M059J (cell line): ENCODE measurements around the gene MCM3AP. TPM values are rescaled to one million over a fixed set of nuclear protein-coding genes. Genes with fewer than 3 reads are reported as not detected.

ENCODE experiments used
- DNase-seq: peaks from one replicate; pipeline ENCODE4 v3.0.0-alpha.2; 2012; ENCODE audit warnings: low read depth
- total RNA-seq: library from RNA; depleted of rRNA; stranded (reverse); fragments of >200 nt; shearing (Covaris generic); gene quantifications from 2 replicates; pipeline ENCODE4 v1.2.3, GENCODE V29; 2014; rRNA removed

MCM3AP gene
- total RNA-seq, result 33.6 and 54.6 TPM in 2 replicates

- no peak for DNase-seq
Measured at GRCh38 chr21:46285206-46285661, at the start of gene MCM3AP. TSS of gene MCM3AP (minus strand) at chr21:46285611. CDS start at chr21:46285286, 325 bp downstream.

GRCh38 chr21:46334351-46335140, 49.1 kb upstream of the MCM3AP start:
- DNase-seq, result no peak

GRCh38 chr21:46329796-46330195, 44.4 kb upstream of the MCM3AP start:
- no peak for DNase-seq

DNA sequence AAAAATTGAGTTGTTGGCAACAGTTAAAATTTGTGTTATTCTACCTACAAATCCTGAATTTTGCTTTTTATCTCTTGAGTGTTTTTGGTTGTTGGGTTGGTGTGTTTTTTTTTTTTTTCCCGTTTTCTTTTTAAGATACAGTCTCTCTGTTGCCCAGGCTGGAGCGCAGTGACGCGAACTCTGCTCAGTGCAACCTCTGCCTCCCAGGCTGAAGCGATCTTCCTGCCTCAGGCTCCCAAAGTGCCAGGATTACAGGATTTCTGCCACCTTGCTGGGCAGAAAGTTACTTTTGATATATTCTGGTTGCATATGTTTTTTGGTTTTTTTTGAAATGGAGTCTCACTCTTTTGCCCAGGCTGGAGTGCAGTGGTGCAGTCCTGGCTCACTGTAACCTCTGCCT, 42.7 kb upstream of the MCM3AP start:
- no peak for DNase-seq

DNA sequence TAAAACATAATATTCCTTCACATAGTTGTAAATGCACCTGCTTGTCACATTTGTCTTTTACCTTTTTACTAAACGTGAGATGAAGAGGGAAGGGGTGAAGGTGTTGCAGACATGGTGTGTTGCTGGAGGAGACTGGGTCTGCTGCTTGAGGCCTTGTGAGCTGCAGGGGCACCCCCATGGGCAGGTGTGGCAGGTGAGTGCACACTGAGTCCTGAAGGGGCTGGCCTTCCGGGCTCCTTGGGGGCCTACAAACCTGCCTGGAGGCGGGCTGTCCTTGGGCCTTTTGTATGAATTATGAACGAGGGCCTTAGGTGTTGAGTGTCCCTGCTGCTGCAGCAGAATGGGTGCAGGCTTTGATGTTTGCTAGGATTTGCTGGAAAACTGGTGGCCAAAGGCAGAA, 42.3 kb upstream of the MCM3AP start:
- DNase-seq, result no peak

GRCh38 chr21:46326110-46326703, 40.8 kb upstream of the MCM3AP start:
- no peak for DNase-seq

- DNase-seq, result peak; percentile 67
Measured at GRCh38 chr21:46325073-46325912, 39.9 kb upstream of the MCM3AP start.

DNA sequence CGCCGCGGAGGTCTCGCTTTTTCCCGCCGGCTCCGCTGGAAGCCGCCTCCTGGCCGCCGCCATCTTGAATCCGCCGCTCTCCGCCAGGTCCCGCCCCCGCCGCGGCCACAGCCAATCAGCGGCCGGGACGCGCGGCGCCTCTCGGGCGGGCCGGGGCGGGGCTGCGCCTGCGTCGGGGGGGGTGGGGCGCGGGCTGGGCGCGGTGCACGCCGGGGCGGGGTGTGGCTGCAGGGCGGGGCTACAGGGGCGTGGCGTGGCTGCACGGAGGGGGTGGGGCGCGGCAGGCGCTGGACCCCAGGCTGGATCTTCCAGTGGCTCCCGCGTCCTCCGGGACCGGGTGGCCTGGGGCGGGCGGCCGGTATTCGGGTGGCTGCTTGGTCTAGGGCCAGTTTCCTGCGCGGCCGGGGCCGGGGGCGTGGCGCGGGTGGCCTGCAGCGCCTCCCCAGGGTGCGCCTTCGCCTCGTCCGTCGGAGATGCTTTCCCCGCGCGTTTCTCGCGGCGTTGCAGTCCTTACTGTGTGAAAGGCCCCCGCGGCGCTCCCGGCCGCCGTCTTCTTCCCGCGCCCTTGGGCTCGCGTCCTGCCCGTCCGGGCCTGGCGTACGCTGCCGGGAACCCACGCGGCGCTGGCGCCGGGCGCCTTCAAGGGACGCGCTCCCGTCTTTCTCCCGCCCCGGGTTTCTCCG, 39.1 kb upstream of the MCM3AP start:
- DNase-seq, result peak; percentile 74

DNA sequence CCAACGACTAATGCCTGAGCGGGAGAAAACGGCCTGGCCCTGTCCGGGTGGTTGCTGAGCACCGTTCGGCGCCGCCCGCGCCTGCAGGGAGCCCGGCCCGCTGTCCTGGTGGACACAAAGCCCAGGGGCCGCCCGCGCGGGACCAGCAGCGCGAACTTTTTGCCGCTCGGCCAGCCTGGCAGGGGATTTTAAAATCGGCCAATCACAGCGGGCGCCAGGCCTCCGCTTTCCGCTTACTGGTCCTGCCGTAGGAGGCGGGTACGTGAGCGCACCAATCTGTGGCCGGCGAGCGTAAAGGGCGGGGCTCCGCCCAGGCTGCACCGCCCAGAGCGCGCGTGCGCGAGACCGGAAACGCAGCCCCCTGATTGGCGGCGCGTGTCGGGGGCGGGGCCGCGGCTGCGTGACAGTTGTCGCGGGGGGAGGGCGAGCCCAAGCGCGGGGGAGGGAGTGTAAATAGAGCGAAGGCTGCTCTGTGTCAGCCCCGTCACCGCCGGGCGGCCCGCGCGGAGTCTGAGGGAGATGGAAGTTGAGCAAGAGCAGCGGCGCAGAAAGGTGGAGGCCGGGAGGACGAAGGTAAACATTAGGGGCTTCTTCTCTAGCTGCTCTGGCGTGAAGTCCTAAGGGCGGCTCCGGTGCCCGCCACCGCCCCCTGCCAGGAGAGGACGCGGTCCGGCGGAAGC, 38.4 kb upstream of the MCM3AP start, which contains the start of the genes C21orf58 and PCNT:
TSS of gene C21orf58 (minus strand) at position 161 of the 680 bp plus-strand sequence. CDS start 1,132 bp downstream, outside the sequence.
TSS of gene PCNT (plus strand) at position 447 of the 680 bp plus-strand sequence. CDS start at position 520, 73 bp downstream.
- DNase-seq, result peak; percentile 98

- DNase-seq, result peak; percentile 32
Measured at GRCh38 chr21:46323227-46323709, 37.9 kb upstream of the MCM3AP start.

DNA sequence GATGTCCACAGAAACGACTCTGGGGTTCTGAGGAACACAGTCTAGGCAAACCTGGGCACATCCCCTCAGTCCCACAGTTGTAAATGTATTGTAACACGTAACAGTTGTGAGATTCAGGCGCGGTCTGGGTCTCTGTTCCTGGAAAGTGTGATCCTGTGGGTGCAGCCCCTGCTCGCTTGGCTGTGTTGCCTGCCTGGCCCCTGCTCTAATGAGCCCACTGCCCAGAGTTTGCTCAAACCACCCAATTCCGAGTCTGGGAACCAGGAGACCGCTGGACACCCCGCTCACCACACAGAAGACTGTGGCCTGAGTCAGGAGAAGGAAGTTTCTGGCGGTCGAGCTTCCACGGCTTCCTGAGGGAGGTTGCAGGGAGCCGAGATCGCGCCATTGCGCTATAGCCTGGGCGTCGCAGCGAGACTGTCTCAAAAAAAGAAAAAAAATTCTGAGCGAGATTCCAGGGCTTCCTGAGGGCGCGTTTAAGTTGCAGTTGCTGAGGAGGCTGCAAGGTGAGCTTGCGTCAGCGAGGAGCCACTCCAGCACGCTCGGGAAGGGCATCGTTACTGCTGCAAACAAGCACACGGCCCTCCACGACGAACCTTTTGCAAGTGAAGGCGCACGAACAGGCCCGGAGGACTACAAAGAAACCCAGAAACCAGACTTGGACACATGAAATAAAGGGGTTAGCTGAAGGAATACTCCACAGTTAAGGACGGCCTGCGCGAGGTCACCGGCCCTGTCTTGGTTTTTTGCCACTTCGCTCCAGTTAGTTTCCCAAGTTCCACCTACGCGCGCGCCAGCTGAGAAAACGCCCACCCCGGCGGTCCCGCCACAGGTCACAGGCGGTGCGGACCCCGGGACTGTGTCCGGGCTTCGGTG, 37.2 kb upstream of the MCM3AP start:
- peak; percentile 66 for DNase-seq

GRCh38 chr21:46320331-46320801, 35.0 kb upstream of the MCM3AP start:
- DNase-seq, result no peak

GRCh38 chr21:46319186-46319585, 33.8 kb upstream of the MCM3AP start:
- DNase-seq, result no peak

DNA sequence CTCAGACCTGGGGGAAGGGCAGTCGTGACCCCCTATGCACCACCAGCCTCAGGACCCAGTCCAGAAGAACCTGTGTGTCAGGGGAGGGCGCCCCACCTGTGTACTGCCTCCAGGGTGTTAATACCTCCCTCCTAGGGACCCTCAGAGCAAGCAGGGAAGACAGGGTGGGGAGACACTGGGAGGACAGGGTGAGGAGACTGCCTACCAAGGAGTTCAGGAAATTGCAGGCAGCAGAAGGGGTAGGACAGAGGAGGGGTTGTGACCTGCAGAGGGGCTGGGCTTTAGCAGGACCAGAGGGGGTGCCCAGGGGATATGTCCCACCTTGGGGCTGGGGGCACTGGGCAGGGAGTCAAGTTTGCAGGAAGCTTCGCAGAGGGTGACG, 33.0 kb upstream of the MCM3AP start:
- no peak for DNase-seq

DNA sequence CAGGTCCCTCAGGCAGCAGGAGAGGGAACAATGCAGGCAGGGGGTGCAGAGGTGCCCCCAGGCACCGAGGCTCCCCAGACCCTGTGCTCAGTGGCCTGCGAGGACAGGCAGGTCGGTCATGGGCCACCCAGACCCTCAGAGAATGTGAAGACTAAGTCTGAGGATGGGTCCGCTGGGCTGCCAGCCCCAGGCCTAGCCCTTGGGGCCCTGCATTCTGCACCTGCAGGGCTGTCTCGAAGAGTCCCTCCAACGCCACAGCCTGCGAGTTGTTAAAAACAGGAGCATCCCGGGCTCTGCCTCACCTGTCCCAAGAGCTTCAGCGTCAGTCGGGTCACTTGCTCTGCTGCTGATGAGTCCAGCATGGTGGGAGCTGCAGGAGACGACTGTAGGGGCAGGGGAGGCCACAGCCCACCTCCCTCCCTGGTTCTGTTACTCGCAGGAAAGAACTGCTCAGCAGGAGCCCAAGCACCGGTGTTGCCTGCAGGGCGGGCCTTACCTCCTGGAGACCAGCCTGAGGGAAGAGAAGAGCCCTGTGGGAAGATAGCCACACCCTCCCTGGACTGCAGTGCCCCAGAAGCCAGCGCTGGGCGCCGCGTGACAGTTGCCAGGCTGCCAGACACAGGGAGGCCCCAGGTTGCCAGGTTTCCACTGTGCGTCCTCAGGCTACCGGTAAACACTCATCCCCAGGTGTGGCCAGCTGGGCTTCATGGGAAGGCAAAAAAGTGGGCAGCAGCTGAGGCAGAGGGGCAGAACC, 32.5 kb upstream of the MCM3AP start:
- peak; percentile 58 for DNase-seq

DNA sequence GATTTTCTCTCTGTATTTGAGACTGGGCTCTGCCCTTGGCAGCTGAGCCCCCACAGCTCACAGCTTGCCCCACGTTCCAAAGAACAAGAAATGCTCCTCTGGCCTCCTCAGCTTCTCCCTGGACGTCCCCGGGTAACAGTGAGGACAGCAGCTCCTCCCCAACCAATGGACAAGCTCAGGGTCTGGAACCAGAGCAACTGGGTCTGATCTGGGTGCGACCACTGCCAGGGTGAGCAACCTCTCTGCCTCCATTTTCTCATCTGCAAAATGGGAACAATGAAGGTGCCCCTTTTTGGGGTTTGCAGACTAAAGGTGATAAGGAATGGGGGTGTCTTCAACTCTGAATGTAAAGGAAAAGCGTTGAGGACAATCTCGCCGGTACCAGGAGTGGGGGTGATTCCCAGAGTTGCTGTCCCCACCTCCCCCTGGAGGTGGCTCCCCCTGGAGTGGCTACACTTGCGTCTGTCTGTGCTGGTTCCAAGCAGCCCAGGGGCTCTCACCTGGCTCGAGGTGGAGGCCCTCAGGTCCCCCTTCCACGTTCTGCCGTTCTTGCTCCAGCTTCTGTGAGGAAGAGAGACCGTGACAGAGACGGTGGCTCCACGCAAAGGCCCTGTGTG, 31.4 kb upstream of the MCM3AP start:
- DNase-seq, result no peak

GRCh38 chr21:46314441-46315020, 29.1 kb upstream of the MCM3AP start:
- no peak for DNase-seq

- DNase-seq, result no peak
Measured at GRCh38 chr21:46312949-46313348, 27.5 kb upstream of the MCM3AP start.
